NCI-H524 treated with DMSO at 0.1 percent for 48 hours (cell line): ENCODE results near the gene MED31.
"Not testable (repeated sequence)": the region's sequence is repeated elsewhere in the genome, so short reads cannot be mapped to it uniquely, and the experiment has no call there.

Experiments used
- DNase-seq: peaks from one replicate; lab custom pipeline; 2025; lab: John Stamatoyannopoulos, UW

Gene MED31

DNA sequence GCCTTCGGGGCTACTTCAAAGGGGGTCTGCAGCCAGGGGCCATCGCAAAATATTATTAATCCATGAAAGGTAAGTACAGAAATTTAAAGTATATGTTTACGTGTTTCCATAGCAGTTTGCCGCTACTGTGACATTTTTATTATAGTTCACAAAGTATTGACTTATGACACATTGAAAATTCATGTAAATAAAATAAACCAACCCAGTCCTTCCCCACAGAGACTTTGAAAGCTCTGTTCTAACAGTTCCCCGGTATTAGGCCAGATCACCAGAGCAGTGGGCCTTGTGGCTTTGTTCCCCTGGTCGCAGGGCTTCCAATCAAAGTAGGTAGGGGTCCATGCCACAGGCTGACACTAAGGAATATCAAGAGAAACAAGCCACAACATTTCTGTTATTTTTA, 24.8 kb downstream of the MED31 start:
- DNase-seq: no peak

DNA sequence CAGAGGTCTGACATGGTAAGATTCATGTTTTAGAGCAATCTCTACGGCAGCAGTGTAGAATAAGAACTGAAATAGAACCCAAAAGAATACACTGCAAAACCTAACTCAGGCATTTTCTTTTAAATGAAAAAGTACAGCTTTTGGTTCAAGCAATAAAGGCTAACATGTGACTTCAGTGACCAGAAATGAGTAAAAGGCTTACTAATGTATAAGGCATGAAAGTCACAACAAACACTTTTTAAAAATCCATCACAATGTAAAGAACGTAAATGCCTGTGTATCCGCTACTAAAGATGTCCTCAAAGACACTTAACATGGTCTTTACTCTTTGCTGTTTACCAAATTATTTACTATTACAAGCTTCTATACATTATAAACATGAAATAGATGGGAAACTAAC, 27.5 kb downstream of the MED31 start:
- no peak for DNase-seq

DNA sequence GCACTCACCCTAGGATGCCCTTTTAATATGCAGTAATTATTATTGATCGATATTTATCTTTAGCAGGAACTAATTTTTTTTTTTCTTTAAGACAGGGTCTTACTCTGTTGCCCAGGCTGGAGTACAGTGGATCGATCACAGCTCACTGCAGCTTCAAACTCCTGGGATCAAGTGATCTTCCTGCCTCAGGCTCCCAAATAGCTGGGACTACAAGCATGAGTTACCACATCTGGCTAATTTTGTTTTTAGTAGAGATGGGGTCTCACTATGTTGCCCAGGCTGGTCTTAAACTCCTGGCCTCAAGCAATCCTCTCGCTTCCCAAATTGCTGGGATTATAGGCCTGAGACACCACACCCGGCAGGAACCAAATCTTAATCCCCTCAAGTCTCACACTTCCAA, 40.2 kb downstream of the MED31 start:
- no peak for DNase-seq

DNA sequence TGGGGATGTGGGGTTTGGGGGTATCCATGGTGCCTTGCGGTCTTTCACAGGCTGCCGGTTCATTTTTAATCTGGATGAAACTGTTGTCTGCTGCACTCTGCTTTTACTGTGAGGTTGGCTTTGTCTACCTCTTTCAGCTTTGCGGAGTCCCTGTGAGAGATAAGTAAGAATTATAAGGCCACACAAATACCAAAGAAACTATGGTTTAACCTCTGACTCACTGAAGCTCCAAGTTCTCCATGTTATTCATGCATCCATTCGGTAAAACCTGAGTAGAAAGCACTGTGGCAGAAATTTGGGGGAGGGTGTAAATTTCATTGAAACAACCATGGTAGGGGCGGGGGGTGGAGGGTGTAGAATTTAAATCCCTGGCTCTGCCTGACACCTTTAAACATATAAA, 41.4 kb downstream of the MED31 start:
- DNase-seq: no peak

DNA sequence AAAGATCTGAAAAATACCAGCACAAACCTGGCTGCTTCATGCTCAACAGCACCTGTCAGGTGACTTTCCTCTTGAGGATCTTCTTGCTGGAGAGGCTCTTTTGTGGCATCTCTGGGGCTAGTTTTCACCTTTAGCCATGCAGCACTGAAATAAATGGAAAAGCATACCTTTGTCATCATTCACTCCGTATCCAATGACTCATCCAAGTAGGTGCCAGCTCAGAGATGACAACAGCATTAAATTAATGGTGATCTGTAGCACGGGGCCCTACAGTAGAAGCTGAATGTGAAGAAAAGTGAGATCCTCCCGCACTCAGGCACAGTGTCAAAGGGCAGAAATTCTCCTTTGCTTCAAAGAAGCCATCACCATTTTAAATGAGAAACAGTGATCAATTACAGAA, 43.1 kb downstream of the MED31 start:
- DNase-seq: no peak

DNA sequence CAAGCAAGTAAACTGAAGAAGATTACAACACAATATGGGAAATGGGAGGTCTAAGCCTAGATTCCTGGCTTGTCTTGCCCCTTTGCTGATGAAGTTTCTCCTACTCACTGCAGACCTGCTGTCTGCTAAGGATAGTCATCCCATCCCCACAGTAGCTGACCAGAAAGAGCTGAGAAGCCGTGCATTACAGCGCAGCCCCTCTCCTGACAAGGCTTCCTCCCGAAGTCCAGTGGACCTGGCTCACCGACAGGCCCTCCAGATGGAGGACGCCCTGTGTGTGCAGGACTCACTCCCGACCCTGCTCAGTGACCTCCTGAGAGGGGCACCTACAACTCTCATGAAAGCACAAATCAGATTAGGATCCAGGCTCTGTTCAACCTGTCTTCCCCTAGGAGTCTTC, 46.3 kb downstream of the MED31 start:
- DNase-seq: no peak

DNA sequence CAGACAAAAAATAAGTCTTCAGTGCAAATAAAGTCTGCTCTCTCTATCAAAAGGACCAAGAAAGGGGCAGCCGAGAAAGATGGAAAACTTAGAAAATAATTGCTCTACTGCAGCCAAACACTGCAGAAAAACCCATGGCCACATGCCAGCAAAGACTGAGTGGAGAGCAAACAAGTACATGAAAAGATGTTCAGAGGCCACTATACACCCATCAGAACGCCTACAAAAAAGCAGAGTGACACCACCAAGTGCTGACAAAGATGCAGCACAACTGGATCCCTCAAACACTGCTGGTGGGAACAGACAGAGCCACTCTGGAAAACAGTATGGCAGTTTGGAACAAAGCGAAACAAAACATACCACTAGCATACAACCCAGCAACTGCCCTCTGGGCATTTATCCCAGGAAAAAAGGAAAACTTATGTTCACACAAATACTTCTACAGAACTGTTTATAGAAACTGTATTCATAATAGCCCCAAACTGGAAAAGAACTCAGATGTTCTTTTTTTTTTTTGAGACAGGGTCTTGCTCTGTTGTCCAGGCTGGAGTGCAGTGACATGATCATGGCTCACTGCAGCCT, 47.6 kb downstream of the MED31 start:
- DNase-seq: no peak

DNA sequence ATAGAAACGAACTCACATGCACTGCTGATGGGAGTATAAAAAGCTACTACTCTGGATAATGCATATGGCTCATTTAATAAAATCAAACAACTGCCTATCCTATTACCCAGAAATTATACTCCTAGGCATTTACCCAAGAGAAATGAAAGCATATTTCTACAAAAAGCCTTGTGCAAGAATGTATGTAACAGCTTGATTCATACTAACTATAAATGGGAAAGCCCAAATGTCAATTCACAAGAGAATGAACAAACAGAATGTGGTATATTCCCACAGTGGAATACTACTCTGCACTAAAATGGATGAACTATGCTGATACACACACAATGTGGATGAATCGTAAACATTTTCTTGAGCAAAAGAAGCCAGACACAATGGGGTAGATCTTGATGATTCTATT, 49.3 kb downstream of the MED31 start:
- no peak for DNase-seq

DNA sequence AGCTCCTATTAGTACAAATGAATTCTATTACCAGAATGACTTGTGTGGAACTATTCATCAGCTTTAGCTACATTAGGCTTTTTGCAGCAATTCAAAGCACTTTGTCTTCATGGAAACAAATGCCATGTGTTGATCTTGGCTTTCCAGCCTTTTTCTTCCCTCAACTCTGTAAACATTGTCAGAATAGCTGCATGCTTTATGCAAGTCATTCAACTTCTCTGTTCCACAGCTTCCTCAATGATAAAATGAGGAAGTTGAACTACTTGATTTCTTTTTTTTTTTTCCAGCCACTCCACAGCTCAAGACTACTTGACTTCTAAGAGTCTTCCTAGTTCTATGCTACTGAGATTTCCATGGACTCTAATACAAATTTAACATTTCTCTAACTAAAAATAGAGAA, 52.0 kb downstream of the MED31 start:
- DNase-seq: no peak

DNA sequence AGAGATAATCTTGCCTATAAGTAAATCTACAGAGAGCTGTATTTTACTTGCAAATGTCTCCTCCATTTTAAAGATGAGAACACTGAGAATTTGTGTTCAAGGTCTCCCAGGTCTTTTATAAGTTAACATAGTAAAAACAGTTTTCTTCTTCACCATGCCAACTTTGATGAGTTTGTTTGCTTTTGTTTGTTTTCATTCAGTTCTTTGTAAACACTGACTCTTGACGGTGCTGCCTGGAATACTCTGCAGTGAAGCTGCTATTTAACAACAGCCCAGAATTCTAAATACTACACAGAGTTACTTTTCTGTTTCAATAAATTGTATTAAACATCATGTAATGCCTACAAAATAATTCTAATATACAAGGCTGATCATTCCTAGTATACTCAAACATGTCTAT, 53.7 kb downstream of the MED31 start:
- no peak for DNase-seq

DNA sequence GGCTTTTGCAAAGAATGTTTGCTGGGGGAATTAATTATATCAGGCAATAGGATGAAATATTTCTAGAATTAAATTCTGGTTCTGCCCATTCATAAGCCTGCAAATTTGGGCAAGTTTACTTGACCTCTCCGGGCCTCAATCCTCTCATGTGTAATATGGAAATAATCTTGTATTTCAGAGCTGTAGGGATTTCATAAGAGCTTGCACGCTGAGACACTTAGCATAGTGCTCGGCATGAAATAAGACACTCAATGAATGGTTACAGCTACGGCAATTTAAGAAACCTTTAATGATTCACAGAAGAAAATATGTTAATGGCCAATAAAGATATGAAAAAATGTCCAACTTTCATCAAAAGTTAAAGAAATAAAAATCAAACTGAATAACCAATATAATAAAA, 54.5 kb downstream of the MED31 start:
- DNase-seq: no peak

DNA sequence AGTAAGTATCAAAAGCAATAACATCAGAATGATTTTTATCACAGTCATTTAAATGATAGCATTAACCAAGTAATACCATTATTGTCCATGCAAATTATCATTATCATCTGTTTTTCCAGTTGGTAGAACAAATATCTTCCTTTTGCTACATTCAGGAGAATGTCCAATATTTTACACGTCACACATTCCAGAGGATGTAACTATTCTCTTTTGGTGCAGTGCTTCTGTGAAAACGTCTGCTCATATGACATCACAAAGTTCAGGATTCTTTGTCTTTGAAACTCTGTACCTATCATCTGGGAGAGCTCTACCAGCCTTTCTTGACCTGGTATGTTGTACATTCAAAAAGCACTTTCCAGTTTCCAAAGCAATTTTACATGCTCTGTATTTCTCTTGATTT, 54.9 kb downstream of the MED31 start:
- DNase-seq: no peak

DNA sequence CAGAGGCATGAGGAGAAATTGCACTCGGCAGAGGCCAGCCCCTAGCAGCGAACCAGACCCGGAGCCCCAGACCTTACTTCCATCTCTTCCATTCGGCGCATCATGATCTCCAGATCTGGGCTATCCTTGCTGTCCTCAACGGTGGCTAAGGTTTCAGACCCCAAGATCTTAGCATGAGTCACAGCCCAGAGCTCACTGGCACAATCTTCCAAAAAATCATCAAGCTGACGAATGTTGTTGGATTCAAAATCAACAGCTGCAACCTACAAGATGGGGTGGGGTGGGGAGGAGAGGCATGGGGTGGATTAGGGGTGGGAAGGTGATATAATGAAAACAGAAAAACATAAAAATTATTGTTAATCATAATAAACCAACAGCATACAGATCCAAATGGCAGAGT, 55.3 kb downstream of the MED31 start:
- DNase-seq: no peak

DNA sequence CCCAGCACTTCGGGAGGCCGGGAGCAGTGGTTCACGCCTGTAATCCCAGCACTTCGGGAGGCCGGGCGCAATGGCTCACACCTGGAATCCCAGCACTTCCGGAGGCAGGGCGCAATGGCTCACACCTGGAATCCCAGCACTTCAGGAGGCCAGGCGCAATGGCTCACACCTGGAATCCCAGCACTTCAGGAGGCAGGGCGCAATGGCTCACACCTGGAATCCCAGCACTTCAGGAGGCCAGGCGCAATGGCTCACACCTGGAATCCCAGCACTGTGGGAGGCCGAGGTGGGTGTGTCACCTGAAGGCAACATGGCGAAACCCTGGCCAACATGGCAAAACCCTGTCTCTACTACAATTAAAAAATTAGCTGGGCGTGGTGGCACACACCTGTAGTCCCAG, 58.0 kb downstream of the MED31 start:
- not testable (repeated sequence) for DNase-seq
